CD4-positive, CD25-positive, alpha-beta regulatory T cell (primary cell): ENCODE data around the gene NPEPL1. TPM values are rescaled to one million over a fixed set of nuclear protein-coding genes. Genes with fewer than 3 reads are reported as not detected.
"Not testable (repeated sequence)": the region's sequence is repeated elsewhere in the genome, so short reads cannot be mapped to it uniquely, and the experiment has no call there.

Source experiments
- ATAC-seq, 2 donors: fragments of 150-1000 bp; cut with Tn5 transposase; one replicate each; pipeline ENCODE4 v1.10.0; 2021; ENCODE audit warnings: low read depth in 2 of 2, moderate number of reproducible peaks in 2 of 2, moderate library complexity in 1 of 2
- DNase-seq, 3 donors: peaks; one replicate each; pipeline versions ENCODE4 v3.0.0 to v3.0.0-alpha.2; 2012 to 2022; ENCODE audit warnings: mixed read lengths in 1 of 3
- H3K27ac ChIP-seq: one replicate; pipeline ENCODE4 v1.7.0; 2013; ENCODE audit warnings: mild to moderate bottlenecking, low read length; ENCODE audit not compliant: insufficient read depth, poor library complexity, severe bottlenecking
- H3K27me3 ChIP-seq: one replicate; pipeline ENCODE4 v1.7.0; 2013; ENCODE audit warnings: low read length; ENCODE audit not compliant: control insufficient read depth, insufficient read depth
- H3K36me3 ChIP-seq: one replicate; pipeline ENCODE4 v1.7.0; 2013; ENCODE audit warnings: mild to moderate bottlenecking, low read length, moderate library complexity; ENCODE audit not compliant: control insufficient read depth, insufficient read depth
- H3K4me1 ChIP-seq: 2 replicates; pipeline ENCODE4 v1.7.0; 2013; ENCODE audit warnings: mild to moderate bottlenecking, low read length; ENCODE audit not compliant: insufficient read depth, control insufficient read depth, poor library complexity, severe bottlenecking
- H3K4me3 ChIP-seq: one replicate; pipeline ENCODE4 v1.7.0; 2013; ENCODE audit warnings: low read depth, mild to moderate bottlenecking, low read length, moderate library complexity
- H3K9me3 ChIP-seq, 2 experiments: 1 replicate in 1 of 2; 2 replicates in 1 of 2; pipeline ENCODE4 v1.7.0; 2013; ENCODE audit warnings: low read length in 2 of 2, mild to moderate bottlenecking in 1 of 2, moderate library complexity in 1 of 2; ENCODE audit not compliant: control insufficient read depth in 2 of 2
- H3K27ac Mint-ChIP-seq, 3 donors: one replicate each; pipeline ENCODE4 v1.8.0; 2020 to 2022; ENCODE audit warnings: mild to moderate bottlenecking in 3 of 3, mixed read lengths in 3 of 3, moderate library complexity in 2 of 3
- H3K27me3 Mint-ChIP-seq: one replicate; pipeline ENCODE4 v1.8.0; 2022; ENCODE audit warnings: mild to moderate bottlenecking, mixed read lengths
- H3K36me3 Mint-ChIP-seq: one replicate; pipeline ENCODE4 v1.8.0; 2020; ENCODE audit warnings: mixed read lengths
- H3K4me1 Mint-ChIP-seq, 4 donors: one replicate each; pipeline ENCODE4 v1.8.0; 2020 to 2022; ENCODE audit warnings: mixed read lengths in 4 of 4, mild to moderate bottlenecking in 1 of 4
- H3K4me3 Mint-ChIP-seq, 4 donors: one replicate each; pipeline ENCODE4 v1.8.0; 2020 to 2022; ENCODE audit warnings: mild to moderate bottlenecking in 4 of 4, mixed read lengths in 4 of 4, moderate library complexity in 3 of 4
- H3K9me3 Mint-ChIP-seq, 7 donors: one replicate each; pipeline ENCODE4 v1.8.0; 2020 to 2022; ENCODE audit warnings: mixed read lengths in 7 of 7, mild to moderate bottlenecking in 3 of 7, moderate library complexity in 2 of 7
- polyA plus RNA-seq, 4 donors: library from polyadenylated mRNA; unstranded; fragments of 300-500 nt; fragmentation: Illumina TruSeq; gene quantifications; one replicate each; pipeline ENCODE4 v1.2.3, GENCODE V29; 2021
- total RNA-seq: library from RNA; stranded (reverse); gene quantifications from one replicate; pipeline ENCODE4 v1.2.3, GENCODE V29; 2022

Gene NPEPL1
- total and polyA plus RNA-seq, 5 donors from 2014 or later: 7.7 to 62.2 (median 8.3) TPM

DNA sequence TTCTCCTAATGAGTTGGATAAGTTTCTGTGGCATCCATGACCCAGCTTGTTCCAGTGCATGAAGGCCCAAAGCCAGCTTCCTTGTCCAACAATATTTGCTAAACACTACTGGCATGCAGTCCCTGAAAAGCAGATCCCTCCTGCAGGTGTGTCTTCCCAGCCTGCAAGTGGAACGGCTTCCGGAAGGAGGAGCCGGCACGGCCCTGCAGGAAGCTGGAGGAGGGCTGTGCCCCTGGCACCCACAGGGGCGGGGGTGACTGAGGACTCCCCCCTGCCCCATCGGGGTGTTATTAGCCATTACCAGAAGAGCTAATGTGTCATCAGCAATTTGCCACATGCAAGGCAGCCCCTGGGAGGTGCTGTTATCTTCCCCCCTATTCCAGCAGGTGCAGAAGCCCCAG lies 27.4 kb downstream of the NPEPL1 start:
- H3K27me3 ChIP-seq: peaks cover 4% of the 10 kb centered on the region
- Mint-ChIP-seq H3K4me1 (no peaks in the 10 kb centered on the region), H3K36me3 (no peaks in the 10 kb centered on the region), H3K4me3 (no peak overlapping the region), H3K27me3 (peaks cover 39% of the 10 kb centered on the region), H3K27ac (no peak overlapping the region), H3K9me3 (peaks cover 0 to 4% (median 0%) of the 10 kb centered on the region in 7 donors)
- ATAC-seq (no peak), DNase-seq (no peak)
- no peaks in the 10 kb centered on the region for H3K36me3 ChIP-seq
- H3K4me1 ChIP-seq: no peaks in the 10 kb centered on the region
- H3K4me3 ChIP-seq: no peak overlapping the region
- no peak overlapping the region for H3K27ac ChIP-seq
- no peaks in the 10 kb centered on the region for H3K9me3 ChIP-seq

DNA sequence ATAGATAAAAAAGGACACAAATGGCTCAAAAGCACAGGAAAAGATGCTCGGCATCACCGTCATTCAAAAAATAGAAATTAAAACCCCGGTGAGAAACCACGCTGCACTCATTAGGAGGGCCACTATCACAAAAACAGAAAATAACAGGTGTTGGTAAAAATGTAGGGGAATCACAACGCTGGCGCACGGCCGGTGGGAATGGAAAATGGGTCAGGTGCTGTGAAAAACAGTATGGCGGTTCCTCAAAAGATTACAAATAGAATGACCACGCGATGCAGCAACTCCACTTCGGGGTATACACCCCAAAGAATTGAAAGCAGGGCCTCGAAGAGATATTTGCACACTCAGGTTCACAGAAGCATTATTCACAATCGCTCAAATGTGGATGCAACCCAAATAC lies 28.3 kb downstream of the NPEPL1 start:
- H3K36me3 Mint-ChIP-seq: no peaks in the 10 kb centered on the region
- H3K4me1 Mint-ChIP-seq: no peaks in the 10 kb centered on the region
- H3K27me3 Mint-ChIP-seq: peaks cover 39% of the 10 kb centered on the region
- no peak overlapping the region for H3K4me3 ChIP-seq
- DNase-seq: no peak
- no peaks in the 10 kb centered on the region for H3K4me1 ChIP-seq
- peaks cover 0 to 4% (median 0%) of the 10 kb centered on the region in 7 donors for H3K9me3 Mint-ChIP-seq
- no peaks in the 10 kb centered on the region for H3K9me3 ChIP-seq
- no peak overlapping the region for H3K4me3 Mint-ChIP-seq
- H3K36me3 ChIP-seq: no peaks in the 10 kb centered on the region
- H3K27ac Mint-ChIP-seq: no peak overlapping the region
- H3K27me3 ChIP-seq: peaks cover 4% of the 10 kb centered on the region
- ATAC-seq: no peak
- no peak overlapping the region for H3K27ac ChIP-seq

DNA sequence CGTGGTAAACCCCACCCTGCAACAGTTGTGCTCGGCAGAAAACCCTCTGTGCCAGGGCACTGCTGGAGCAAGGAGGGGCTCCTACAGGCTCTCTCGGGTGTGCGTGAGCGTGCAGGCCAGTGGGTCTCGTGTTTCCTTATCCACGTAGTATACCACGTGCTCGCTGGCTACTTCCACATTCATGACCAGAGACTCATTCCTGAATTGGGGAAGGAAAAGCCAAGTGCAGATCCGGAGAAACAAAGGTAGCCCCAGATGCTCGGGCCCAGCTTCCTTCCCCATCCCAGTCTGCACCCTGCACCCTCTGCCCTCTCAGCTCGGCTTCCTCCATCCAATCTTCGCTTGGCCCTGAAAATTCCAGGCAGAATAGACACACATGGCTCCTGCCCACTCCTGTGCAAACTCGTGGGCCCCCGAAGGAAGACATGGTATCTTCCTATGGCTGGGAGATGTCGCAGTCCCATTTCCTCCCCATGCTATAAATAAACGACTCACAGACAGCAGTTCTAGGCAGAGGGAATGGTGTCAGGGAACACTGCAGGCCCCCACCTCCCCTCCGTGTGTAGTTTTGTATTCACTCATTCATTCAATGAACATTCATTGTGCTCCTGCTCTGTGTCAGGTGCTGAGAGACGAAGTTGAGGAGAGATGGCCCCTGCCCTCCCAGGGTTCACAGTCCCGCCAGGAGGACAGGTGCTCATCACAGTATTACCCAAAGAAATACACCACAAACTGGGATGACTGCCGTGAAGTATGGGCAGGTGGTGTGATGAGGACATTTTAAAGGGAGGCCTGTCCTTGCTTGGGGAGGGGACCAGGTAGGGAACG lies 29.6 kb downstream of the NPEPL1 start:
- Mint-ChIP-seq H3K27ac (no peak overlapping the region), H3K4me3 (peak overlapping the region in 1 of 4 donors; percentile 27), H3K9me3 (peaks cover 0 to 11% (median 2%) of the 10 kb centered on the region in 7 donors), H3K36me3 (no peaks in the 10 kb centered on the region), H3K27me3 (peaks cover 39% of the 10 kb centered on the region), H3K4me1 (no peaks in the 10 kb centered on the region)
- no peak for ATAC-seq
- Histone ChIP-seq H3K9me3 (no peaks in the 10 kb centered on the region), H3K27ac (no peak overlapping the region), H3K27me3 (peaks cover 4% of the 10 kb centered on the region), H3K4me1 (no peaks in the 10 kb centered on the region), H3K36me3 (no peaks in the 10 kb centered on the region), H3K4me3 (no peak overlapping the region)
- DNase-seq: no peak

DNA sequence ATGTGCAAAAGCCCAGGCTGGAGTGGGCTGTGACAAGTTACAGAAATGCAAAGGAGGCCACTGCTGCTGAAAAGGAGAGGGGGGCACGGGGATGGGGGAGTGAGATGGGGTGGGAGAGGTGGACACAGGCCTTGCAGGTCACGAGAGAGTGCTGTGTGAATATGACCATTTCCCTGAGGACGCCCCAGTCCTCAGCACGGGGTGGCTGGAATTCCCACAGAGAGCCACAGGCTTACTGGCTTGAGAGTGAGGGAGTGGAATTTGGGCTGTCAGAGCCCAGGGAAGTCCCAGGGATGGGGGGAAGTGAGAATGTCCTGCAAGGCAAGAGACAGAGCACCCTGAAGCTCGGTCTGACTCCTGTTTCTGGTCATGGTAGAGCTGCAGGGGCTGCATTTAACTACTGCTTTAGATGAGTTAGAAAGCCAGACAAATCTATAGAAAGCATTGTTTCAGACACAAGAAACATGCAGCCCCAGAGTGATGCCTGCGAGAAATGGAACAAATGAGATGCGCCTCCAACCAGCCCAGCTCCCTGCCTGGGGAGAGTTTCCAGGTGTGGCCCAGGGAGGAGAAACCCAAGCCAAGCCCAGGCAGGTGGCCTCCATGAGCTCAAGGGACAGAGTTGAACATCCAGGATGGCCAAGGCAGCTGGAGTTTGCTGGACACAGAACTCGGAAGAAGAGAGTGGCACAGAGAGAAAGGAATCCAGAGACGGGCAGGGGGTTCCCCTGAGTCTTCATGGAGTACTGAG lies 30.5 kb downstream of the NPEPL1 start:
- H3K36me3 ChIP-seq: no peaks in the 10 kb centered on the region
- DNase-seq (no peak), ATAC-seq (no peak)
- H3K4me1 ChIP-seq: no peaks in the 10 kb centered on the region
- H3K27ac ChIP-seq: no peak overlapping the region
- H3K4me3 ChIP-seq: no peak overlapping the region
- H3K27me3 ChIP-seq: peaks cover 4% of the 10 kb centered on the region
- H3K36me3 Mint-ChIP-seq: no peaks in the 10 kb centered on the region
- peaks cover 0 to 3% of the 10 kb centered on the region in 2 experiments for H3K9me3 ChIP-seq
- peaks cover 0 to 20% (median 6%) of the 10 kb centered on the region in 7 donors for H3K9me3 Mint-ChIP-seq
- H3K27ac Mint-ChIP-seq: no peak overlapping the region
- no peaks in the 10 kb centered on the region for H3K4me1 Mint-ChIP-seq
- peaks cover 43% of the 10 kb centered on the region for H3K27me3 Mint-ChIP-seq
- no peak overlapping the region for H3K4me3 Mint-ChIP-seq

DNA sequence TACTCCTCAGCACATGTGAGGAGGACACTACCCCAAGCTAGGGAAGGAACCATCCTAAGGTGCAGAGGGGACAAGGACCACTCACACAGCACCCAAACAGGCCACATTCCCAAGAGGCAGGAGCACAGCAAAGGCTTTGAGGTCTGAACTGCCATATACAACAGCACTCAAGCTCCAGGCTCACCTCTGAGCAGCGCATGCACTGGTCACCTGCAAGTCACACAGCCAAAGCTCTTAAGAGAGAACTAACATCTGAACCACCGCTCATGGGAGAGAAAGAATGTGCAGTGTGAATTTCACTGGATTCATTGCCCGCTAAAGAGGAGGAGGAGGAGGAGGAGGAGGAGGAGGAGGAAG lies 31.0 kb downstream of the NPEPL1 start:
- H3K36me3 ChIP-seq: no peaks in the 10 kb centered on the region
- Mint-ChIP-seq H3K27me3 (peaks cover 44% of the 10 kb centered on the region), H3K4me1 (no peaks in the 10 kb centered on the region), H3K36me3 (no peaks in the 10 kb centered on the region), H3K4me3 (no peak overlapping the region), H3K9me3 (peaks cover 0 to 20% (median 6%) of the 10 kb centered on the region in 7 donors), H3K27ac (no peak overlapping the region)
- ATAC-seq (no peak), DNase-seq (no peak)
- peaks cover 4% of the 10 kb centered on the region for H3K27me3 ChIP-seq
- peaks cover 0 to 3% of the 10 kb centered on the region in 2 experiments for H3K9me3 ChIP-seq
- H3K4me3 ChIP-seq: no peak overlapping the region
- no peak overlapping the region for H3K27ac ChIP-seq
- no peaks in the 10 kb centered on the region for H3K4me1 ChIP-seq

DNA sequence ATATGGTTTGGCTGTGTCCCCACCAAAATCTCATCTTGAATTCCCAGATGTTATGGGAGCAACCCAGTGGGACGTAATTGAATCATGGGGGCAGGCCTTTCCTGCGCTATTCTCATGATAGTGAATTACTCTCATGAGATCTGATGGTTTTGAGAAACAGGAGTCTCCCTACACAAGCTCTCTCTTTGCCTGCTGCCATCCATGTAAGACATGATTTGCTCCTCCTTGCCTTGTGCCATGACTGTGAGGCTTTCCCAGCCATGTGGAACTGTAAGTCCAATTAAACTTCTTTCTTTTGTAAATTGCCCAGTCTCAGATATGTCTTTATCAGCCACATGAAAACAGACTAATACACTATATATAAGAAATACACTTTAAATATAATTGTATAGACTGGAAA lies 33.6 kb downstream of the NPEPL1 start:
- not testable (repeated sequence) for H3K9me3 ChIP-seq, H3K4me3 ChIP-seq, H3K27me3 ChIP-seq, H3K36me3 ChIP-seq, H3K27ac Mint-ChIP-seq, ATAC-seq, H3K27ac ChIP-seq, H3K4me1 Mint-ChIP-seq, H3K36me3 Mint-ChIP-seq, DNase-seq, H3K4me3 Mint-ChIP-seq, H3K4me1 ChIP-seq
- Mint-ChIP-seq H3K9me3 (peaks cover 0 to 20% (median 8%) of the 10 kb centered on the region in 7 donors), H3K27me3 (peaks cover 35% of the 10 kb centered on the region)

DNA sequence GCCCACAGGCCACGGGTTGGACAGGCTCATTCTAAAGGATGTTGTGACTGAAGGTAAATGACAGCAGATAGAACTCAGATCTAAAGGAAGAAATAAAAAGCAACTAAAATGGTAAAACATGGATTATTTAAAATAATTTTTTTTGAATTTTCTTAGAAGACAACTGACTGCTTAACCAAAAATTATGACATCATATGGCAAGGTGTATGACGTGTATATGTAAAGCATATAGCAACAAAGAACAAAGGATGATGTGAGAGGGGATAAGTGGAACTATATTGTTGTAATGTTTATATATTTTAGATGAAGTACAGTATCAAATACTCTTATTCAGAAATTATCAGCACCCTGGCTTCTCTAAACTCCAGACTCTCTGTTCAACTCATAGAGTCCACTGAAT lies 38.6 kb downstream of the NPEPL1 start:
- Histone ChIP-seq H3K9me3 (peaks cover 0 to 3% of the 10 kb centered on the region in 2 experiments), H3K4me3 (no peak overlapping the region), H3K36me3 (no peaks in the 10 kb centered on the region), H3K27ac (no peak overlapping the region), H3K27me3 (peaks cover 6% of the 10 kb centered on the region), H3K4me1 (no peaks in the 10 kb centered on the region)
- DNase-seq (no peak), ATAC-seq (no peak)
- peaks cover 46% of the 10 kb centered on the region for H3K27me3 Mint-ChIP-seq
- no peak overlapping the region for H3K4me3 Mint-ChIP-seq
- no peak overlapping the region for H3K27ac Mint-ChIP-seq
- H3K9me3 Mint-ChIP-seq: peaks cover 0 to 19% (median 6%) of the 10 kb centered on the region in 7 donors
- peaks cover 0 to 5% (median 0%) of the 10 kb centered on the region in 4 donors for H3K4me1 Mint-ChIP-seq
- no peaks in the 10 kb centered on the region for H3K36me3 Mint-ChIP-seq
